OCI-LY3 (cell line): Measurements from ENCODE around the gene EMC10.

Experiments used
- H2AFZ ChIP-seq: fragments of 200-600, 300-600 bp; shearing (Covaris generic); 2 replicates; pipeline ENCODE4 v1.6.0; 2014; ENCODE audit warnings: antibody characterized with exemption, low read depth, low read length
- H3K27ac ChIP-seq: fragments of 200-600, 300-600 bp; sonication (generic); 2 replicates; pipeline ENCODE4 v1.5.1; 2014; ENCODE audit warnings: mild to moderate bottlenecking, low read length, moderate library complexity, mixed read lengths
- H3K27me3 ChIP-seq: fragments of 200-600, 300-600 bp; sonication (generic); 2 replicates; pipeline ENCODE4 v1.6.1; 2014; ENCODE audit warnings: low read depth, low read length, mixed read lengths
- H3K36me3 ChIP-seq: fragments of 200-600, 300-600 bp; sonication (generic); replicated peaks from 2 replicates; pipeline ENCODE3; 2014; ENCODE audit warnings: low read depth, low read length, mixed read lengths
- H3K4me1 ChIP-seq: fragments of 300-600, 200-600 bp; sonication (generic); 2 replicates; pipeline ENCODE4 v1.6.1; 2014; ENCODE audit warnings: low read length, mixed read lengths
- H3K4me2 ChIP-seq: fragments of 200-600, 300-600 bp; sonication (generic); 2 replicates; pipeline ENCODE4 v1.6.1; 2014; ENCODE audit warnings: low read length, mixed read lengths
- H3K4me3 ChIP-seq: fragments of 300-600, 200-600 bp; sonication (generic); 2 replicates; pipeline ENCODE4 v1.5.1; 2014; ENCODE audit warnings: antibody characterized with exemption, mild to moderate bottlenecking, low read length, moderate library complexity
- H3K79me2 ChIP-seq: fragments of 300-600, 200-600 bp; shearing (Covaris generic); 2 replicates; pipeline ENCODE4 v1.6.1; 2014; ENCODE audit warnings: mild to moderate bottlenecking, low read length, mixed read lengths
- H3K9ac ChIP-seq: fragments of 300-600, 200-600 bp; shearing (Covaris generic); 2 replicates; pipeline ENCODE4 v1.6.0; 2014; ENCODE audit warnings: mild to moderate bottlenecking, low read length, moderate library complexity
- H3K9me3 ChIP-seq: fragments of 200-600, 300-600 bp; shearing (Covaris generic); 2 replicates; pipeline ENCODE4 v1.6.1; 2014; ENCODE audit warnings: low read length, mixed read lengths; ENCODE audit not compliant: insufficient read depth
- H4K20me1 ChIP-seq: fragments of 200-600, 300-600 bp; sonication (generic); 2 replicates; pipeline ENCODE4 v1.6.1; 2016; ENCODE audit warnings: low read length, mixed read lengths; ENCODE audit not compliant: insufficient read depth
- CTCF ChIP-seq: fragments of 200-600, 300-600 bp; sonication (generic); IDR thresholded peaks from 2 replicates; pipeline ENCODE4 v1.5.1; 2014; ENCODE audit warnings: antibody characterized with exemption, low read length, low read depth
- EZH2phosphoT487 ChIP-seq: fragments of 200-600 bp; shearing (Covaris generic); IDR thresholded peaks from 2 replicates; pipeline ENCODE4 v1.6.1; 2018; ENCODE audit warnings: antibody characterized with exemption, mixed run types, low read depth

EMC10 gene

GRCh38 chr19:50517704-50518075 is 41.4 kb downstream of the EMC10 start:
- Histone ChIP-seq H3K9me3 (no peaks in the 10 kb centered on the region), H3K4me1 (no peaks in the 10 kb centered on the region), H3K9ac (no peak overlapping the region), H3K4me2 (no peak overlapping the region), H4K20me1 (no peaks in the 10 kb centered on the region), H3K4me3 (no peak overlapping the region), H3K36me3 (no peaks in the 10 kb centered on the region), H3K27me3 (no peaks in the 10 kb centered on the region), H3K27ac (no peak overlapping the region), H2AFZ (no peak overlapping the region), H3K79me2 (no peaks in the 10 kb centered on the region)
- TF ChIP-seq EZH2phosphoT487 (no peak), CTCF (no peak)

GRCh38 chr19:50518091-50519005 is 42.0 kb downstream of the EMC10 start:
- H2AFZ ChIP-seq, result no peak overlapping the region
- H3K4me2 ChIP-seq, result no peak overlapping the region
- no peak overlapping the region for H3K9ac ChIP-seq
- no peak for TF ChIP-seq EZH2phosphoT487
- peak; percentile 14; the same call in 1 of the 2 replicates for TF ChIP-seq CTCF
- H3K4me3 ChIP-seq, result no peak overlapping the region
- H3K27me3 ChIP-seq, result no peaks in the 10 kb centered on the region
- H3K4me1 ChIP-seq, result no peaks in the 10 kb centered on the region
- H3K79me2 ChIP-seq, result no peaks in the 10 kb centered on the region
- no peak overlapping the region for H3K27ac ChIP-seq
- H4K20me1 ChIP-seq, result no peaks in the 10 kb centered on the region
- no peaks in the 10 kb centered on the region for H3K36me3 ChIP-seq
- H3K9me3 ChIP-seq, result no peaks in the 10 kb centered on the region

DNA sequence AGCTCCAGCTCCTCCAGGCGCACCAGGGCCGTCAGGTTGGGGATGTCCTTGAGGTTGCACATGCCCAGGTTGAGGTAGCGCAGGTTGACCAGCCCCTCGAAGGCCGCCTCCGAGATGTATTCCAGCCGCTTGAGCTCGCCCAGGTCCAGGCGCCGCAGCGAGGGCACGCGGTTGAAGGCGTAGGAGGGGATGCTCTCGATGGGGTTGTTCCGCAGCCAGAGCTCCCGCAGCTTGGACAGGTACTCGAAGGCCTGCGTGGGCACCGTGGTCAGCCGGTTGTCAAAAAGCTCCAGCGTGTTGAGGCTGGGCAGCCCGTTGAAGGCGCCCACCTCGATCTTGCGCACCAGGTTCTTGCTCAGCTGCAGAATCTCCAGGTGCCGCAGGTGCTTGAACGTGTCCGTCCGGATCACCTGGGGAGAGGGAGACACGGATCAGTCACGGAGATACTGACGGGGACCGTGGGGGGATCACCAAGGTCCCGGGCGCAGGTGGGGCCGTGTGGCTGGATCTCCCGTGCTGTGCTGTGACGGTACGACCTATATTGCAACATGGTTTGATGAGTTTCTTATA is 42.8 kb downstream of the EMC10 start:
- Histone ChIP-seq H2AFZ (no peak overlapping the region), H3K9ac (no peak overlapping the region), H3K4me2 (no peak overlapping the region), H3K79me2 (no peaks in the 10 kb centered on the region), H4K20me1 (no peaks in the 10 kb centered on the region), H3K36me3 (no peaks in the 10 kb centered on the region), H3K4me1 (no peaks in the 10 kb centered on the region), H3K27me3 (no peaks in the 10 kb centered on the region), H3K9me3 (no peaks in the 10 kb centered on the region), H3K4me3 (no peak overlapping the region), H3K27ac (no peak overlapping the region)
- TF ChIP-seq CTCF (no peak), EZH2phosphoT487 (no peak)

- Histone ChIP-seq H3K9ac (no peak overlapping the region), H2AFZ (no peak overlapping the region), H3K9me3 (no peaks in the 10 kb centered on the region), H3K36me3 (no peaks in the 10 kb centered on the region), H3K79me2 (no peaks in the 10 kb centered on the region), H3K4me1 (no peaks in the 10 kb centered on the region), H3K4me3 (no peak overlapping the region), H3K27me3 (no peaks in the 10 kb centered on the region), H4K20me1 (no peaks in the 10 kb centered on the region), H3K27ac (no peak overlapping the region), H3K4me2 (no peak overlapping the region)
- TF ChIP-seq EZH2phosphoT487, result no peak
- TF ChIP-seq CTCF, result no peak
Measured at GRCh38 chr19:50520822-50521465, 44.6 kb downstream of the EMC10 start.
